Endothelial cell of umbilical vein (primary cell): ENCODE data around the gene TAS2R13. TPM values are rescaled to one million over a fixed set of nuclear protein-coding genes. Genes with fewer than 3 reads are reported as not detected.

Experiments
- BruUV-seq: library from RNA; stranded (reverse); fragments of 400-500 nt; replicated peaks from 2 replicates; lab custom pipeline; 2021; lab: Mats Ljungman, UMichigan
- CTCF ChIA-PET: fragments of 300-600, 350-600 bp; sonication (Branson Sonifier 250); formaldehyde crosslinking; loops from one replicate; lab custom pipeline; 2021; ENCODE audit warnings: antibody characterized with exemption, inconsistent platforms; lab: Charles Lee
- POLR2A ChIA-PET: fragments of 300-600, 350-600 bp; sonication (Branson Sonifier 250); formaldehyde crosslinking; loops from one replicate; lab custom pipeline; 2021; ENCODE audit warnings: antibody characterized with exemption, inconsistent platforms; lab: Charles Lee
- DNase-seq: peaks from one replicate; pipeline ENCODE4 v3.0.0-alpha.2; 2011; ENCODE audit warnings: low read depth, low spot score
- FAIRE-seq: peaks from 2 replicates; lab custom pipeline; 2011; peaks lifted over from hg19 to GRCh38; lab: Jason Lieb, UNC
- H2AFZ ChIP-seq: 2 replicates; pipeline ENCODE4 v1.6.0; 2012; ENCODE audit warnings: low read depth, low read length, control low read depth, inconsistent platforms
- H3K27ac ChIP-seq: 2 replicates; pipeline ENCODE4 v1.5.1; 2011; ENCODE audit warnings: low read depth, mild to moderate bottlenecking, control low read depth, low read length, moderate library complexity; ENCODE audit not compliant: insufficient read depth
- H3K27me3 ChIP-seq, 2 experiments: 2 replicates each; pipeline versions ENCODE4 v1.6.0 to v1.6.1; 2011; ENCODE audit warnings: low read length in 2 of 2, mixed read lengths in 1 of 2; ENCODE audit not compliant: control insufficient read depth in 2 of 2, insufficient read depth in 2 of 2
- H3K36me3 ChIP-seq, 2 experiments: 2 replicates in 1 of 2; 3 replicates in 1 of 2; pipeline ENCODE4 v1.5.1; 2011; ENCODE audit warnings: low read length in 2 of 2, mild to moderate bottlenecking in 1 of 2, moderate library complexity in 1 of 2; ENCODE audit not compliant: control insufficient read depth in 2 of 2, insufficient read depth in 2 of 2; ENCODE audit errors: extremely low read depth in 1 of 2
- H3K4me1 ChIP-seq: 3 replicates; pipeline ENCODE4 v1.5.1; 2011; ENCODE audit warnings: mild to moderate bottlenecking, low read length; ENCODE audit not compliant: control insufficient read depth, insufficient read depth; ENCODE audit errors: extremely low read depth
- H3K4me2 ChIP-seq: 2 replicates; pipeline ENCODE4 v1.6.1; 2011; ENCODE audit warnings: low read length, control low read depth, mixed read lengths; ENCODE audit not compliant: insufficient read depth
- H3K4me3 ChIP-seq, 3 experiments: fragments of 200-600 bp in 1 of 3; sonication (generic), shearing (Covaris generic) in 1 of 3; replicated peaks in 1 of 3; 2 replicates each; pipeline ENCODE4 v1.5.1; 2011 to 2016; ENCODE audit warnings: control low read depth in 3 of 3, low read length in 3 of 3, mild to moderate bottlenecking in 2 of 3, inconsistent platforms in 1 of 3, low read depth in 1 of 3, moderate library complexity in 1 of 3; ENCODE audit not compliant: insufficient read depth in 1 of 3
- H3K79me2 ChIP-seq: 2 replicates; pipeline ENCODE4 v1.6.0; 2012; ENCODE audit warnings: low read length, inconsistent platforms; ENCODE audit not compliant: control insufficient read depth, insufficient read depth
- H3K9ac ChIP-seq: replicated peaks from 2 replicates; pipeline ENCODE3; 2011; ENCODE audit warnings: low read length, control low read depth; ENCODE audit not compliant: insufficient read depth; ENCODE audit errors: extremely low read depth
- H3K9me1 ChIP-seq: replicated peaks from 3 replicates; pipeline ENCODE4 v1.6.0; 2011; ENCODE audit warnings: mild to moderate bottlenecking, low read length; ENCODE audit not compliant: control insufficient read depth, insufficient read depth; ENCODE audit errors: extremely low read depth
- H3K9me3 ChIP-seq: replicated peaks from 2 replicates; pipeline ENCODE4 v1.5.1; 2012; ENCODE audit warnings: low read length, inconsistent platforms; ENCODE audit not compliant: control insufficient read depth, insufficient read depth
- H4K20me1 ChIP-seq: replicated peaks from 2 replicates; pipeline ENCODE3; 2011; ENCODE audit warnings: mild to moderate bottlenecking, low read length; ENCODE audit not compliant: control insufficient read depth, insufficient read depth; ENCODE audit errors: extremely low read depth
- CTCF ChIP-seq, 2 donors: IDR thresholded peaks; 1 replicate in 1 of 2; 2 replicates in 1 of 2; pipeline ENCODE4 v1.5.1; 2011; ENCODE audit warnings: low read length in 2 of 2, mild to moderate bottlenecking in 2 of 2, moderate library complexity in 2 of 2, control low read depth in 1 of 2, inconsistent platforms in 1 of 2, low read depth in 1 of 2; ENCODE audit not compliant: insufficient read depth in 1 of 2; ENCODE audit errors: extremely low read depth in 1 of 2
- EZH2 ChIP-seq: IDR thresholded peaks from 2 replicates; pipeline ENCODE4 v1.6.1; 2012; ENCODE audit warnings: borderline replicate concordance, low read depth, mild to moderate bottlenecking, moderate library complexity, low read length, inconsistent platforms; ENCODE audit not compliant: severe bottlenecking
- FOS ChIP-seq: IDR thresholded peaks from 2 replicates; pipeline ENCODE4 v1.6.1; 2011; ENCODE audit warnings: mild to moderate bottlenecking, low read length, moderate library complexity, borderline replicate concordance; ENCODE audit not compliant: insufficient read depth
- GATA2 ChIP-seq: IDR thresholded peaks from 2 replicates; pipeline ENCODE4 v1.7.0; 2011; ENCODE audit warnings: low read depth, mild to moderate bottlenecking, moderate library complexity, mixed read lengths, low read length; ENCODE audit not compliant: insufficient read length, insufficient read depth
- JUN ChIP-seq: IDR thresholded peaks from 2 replicates; pipeline ENCODE4 v1.6.1; 2011; ENCODE audit warnings: borderline replicate concordance, low read depth; ENCODE audit not compliant: insufficient read length, insufficient read depth
- MAX ChIP-seq: IDR thresholded peaks from 2 replicates; pipeline ENCODE4 v1.6.1; 2011; ENCODE audit not compliant: insufficient read depth, insufficient read length
- MYC ChIP-seq: IDR thresholded peaks from one replicate; pipeline ENCODE4 v1.6.1; 2011; ENCODE audit warnings: mild to moderate bottlenecking, low read depth, low read length
- POLR2A ChIP-seq: IDR thresholded peaks from 2 replicates; pipeline ENCODE4 v1.6.1; 2012; ENCODE audit warnings: low read depth, mild to moderate bottlenecking, control low read depth, low read length
- POLR2AphosphoS5 ChIP-seq: IDR thresholded peaks from 2 replicates; pipeline ENCODE4 v1.6.1; 2012; ENCODE audit warnings: low read depth, mild to moderate bottlenecking, control low read depth, low read length, moderate library complexity; ENCODE audit not compliant: insufficient read depth
- dilution Hi-C: fragments of 300-500 bp; cut with MboI; formaldehyde crosslinking; loops from one replicate; pipeline ENCODE4 v1.15.0; 2019; ENCODE audit warnings: low sequenced_read_pairs; ENCODE audit not compliant: extremely low pct_ligation_motif_present
- intact Hi-C: fragments of 100-400 bp; cut with micrococcal nuclease; formaldehyde crosslinking; loops from one replicate; pipeline ENCODE4 v1.10.0; 2022
- polyA plus RNA-seq, 4 experiments: library from polyadenylated mRNA; depleted of rRNA in 3 of 4; stranded (reverse) in 3 of 4; unstranded in 1 of 4; fragments of >200 nt; gene quantifications; 2 replicates each; pipeline versions ENCODE4 v1.2.1 to v1.2.3, GENCODE V29; 2011 to 2012; ENCODE audit warnings: missing spikeins in 1 of 4
- total RNA-seq: library from RNA; stranded (reverse); gene quantifications from 2 replicates; pipeline ENCODE4 v1.2.3, GENCODE V29; 2021

Gene TAS2R13
- total and polyA plus RNA-seq, 2 donors (not counting 3 experiments of a cell fraction or from before 2014, with no cell fraction given): 0.04 to 1.7 TPM

GRCh38 chr12:10861366-10861765, 48.0 kb downstream of the TAS2R13 start:
- FAIRE-seq: no peak
- dilution Hi-C loops (no loop called here), intact Hi-C loops (no loop called here)
- H3K9me1 ChIP-seq: no peaks in the 10 kb centered on the region
- ChIA-PET POLR2A (no interaction called here), CTCF (no interaction called here)
- no peaks in the 10 kb centered on the region for H3K27me3 ChIP-seq
- no peaks in the 10 kb centered on the region for H3K36me3 ChIP-seq
- H3K4me2 ChIP-seq: no peak overlapping the region
- no peaks in the 10 kb centered on the region for H4K20me1 ChIP-seq
- no peak overlapping the region for H2AFZ ChIP-seq
- no peak overlapping the region for H3K27ac ChIP-seq
- no peaks in the 10 kb centered on the region for H3K9me3 ChIP-seq
- no peaks in the 10 kb centered on the region for H3K79me2 ChIP-seq
- no peaks in the 10 kb centered on the region for H3K4me1 ChIP-seq
- H3K9ac ChIP-seq: no peak overlapping the region
- TF ChIP-seq EZH2 (no peak), FOS (no peak), POLR2A (no peak), MYC (no peak), JUN (no peak), MAX (no peak), GATA2 (no peak), POLR2AphosphoS5 (no peak), CTCF (IDR thresholded peaks at IDR 0.05; ENCODE audit: extremely low read depth in 1 of 2, insufficient read depth in 1 of 2, low read depth in 1 of 2, low read length in 2 of 2) (no peak)
- DNase-seq: no peak
- no TSS peak for BruUV-seq
- no peak overlapping the region for H3K4me3 ChIP-seq

Other genes starting within 250 kb of the TAS2R13 start
- gene STYK1, start 235.5 kb downstream of the TAS2R13 start, total RNA-seq: 14.6 and 15.2 TPM in 2 replicates
- 6.0 and 7.7 TPM in 2 replicates for gene STYK1, start 235.5 kb downstream of the TAS2R13 start, polyA plus RNA-seq
- gene YBX3, start 186.2 kb downstream of the TAS2R13 start, total RNA-seq: 411 and 441 TPM in 2 replicates
- 99.3 and 137 TPM in 2 replicates for gene YBX3, start 186.2 kb downstream of the TAS2R13 start, polyA plus RNA-seq
- gene TAS2R7, start 106.9 kb downstream of the TAS2R13 start, total RNA-seq: not detected in 2 replicates
- not detected in 2 replicates for gene TAS2R7, start 106.9 kb downstream of the TAS2R13 start, polyA plus RNA-seq
- not detected in 2 replicates for gene TAS2R8, start 102.3 kb downstream of the TAS2R13 start, total RNA-seq
- gene TAS2R8, start 102.3 kb downstream of the TAS2R13 start, polyA plus RNA-seq: not detected in 2 replicates
- gene TAS2R9, start 99.4 kb downstream of the TAS2R13 start, total RNA-seq: not detected in 2 replicates
- gene TAS2R9, start 99.4 kb downstream of the TAS2R13 start, polyA plus RNA-seq: not detected in 2 replicates
- 0.66 TPM in 1 of 2 replicates, not detected in the other for gene TAS2R10, start 83.2 kb downstream of the TAS2R13 start, total RNA-seq
- gene TAS2R10, start 83.2 kb downstream of the TAS2R13 start, polyA plus RNA-seq: 0.11 and 0.22 TPM in 2 replicates
- gene PRR4, start 60.1 kb downstream of the TAS2R13 start, total RNA-seq: 2.4 and 2.8 TPM in 2 replicates
- gene PRR4, start 60.1 kb downstream of the TAS2R13 start, polyA plus RNA-seq: 2.4 and 2.6 TPM in 2 replicates
- 16.2 and 17.0 TPM in 2 replicates for gene PRH1, start 25.3 kb downstream of the TAS2R13 start, total RNA-seq
- 2.2 and 2.3 TPM in 2 replicates for gene PRH1, start 25.3 kb downstream of the TAS2R13 start, polyA plus RNA-seq
- gene PRH2, start 19.7 kb upstream of the TAS2R13 start, total RNA-seq: not detected in 2 replicates
- 0.21 TPM in 1 of 2 replicates, not detected in the other for gene PRH2, start 19.7 kb upstream of the TAS2R13 start, polyA plus RNA-seq
- 3.0 and 4.2 TPM in 2 replicates for gene TAS2R14, start 29.7 kb upstream of the TAS2R13 start, total RNA-seq
- 0.76 and 0.91 TPM in 2 replicates for gene TAS2R14, start 29.7 kb upstream of the TAS2R13 start, polyA plus RNA-seq
- 1.5 and 1.6 TPM in 2 replicates for gene TAS2R50, start 77.3 kb upstream of the TAS2R13 start, total RNA-seq
- gene TAS2R50, start 77.3 kb upstream of the TAS2R13 start, polyA plus RNA-seq: 0.12 TPM in 1 of 2 replicates, not detected in the other
- gene TAS2R20, start 88.7 kb upstream of the TAS2R13 start, total RNA-seq: 2.2 and 3.3 TPM in 2 replicates
- 0.30 and 0.48 TPM in 2 replicates for gene TAS2R20, start 88.7 kb upstream of the TAS2R13 start, polyA plus RNA-seq
- 3.1 and 4.1 TPM in 2 replicates for gene TAS2R19, start 113.1 kb upstream of the TAS2R13 start, total RNA-seq
- gene TAS2R19, start 113.1 kb upstream of the TAS2R13 start, polyA plus RNA-seq: 0.12 and 0.29 TPM in 2 replicates
- 3.2 and 4.3 TPM in 2 replicates for gene TAS2R31, start 121.8 kb upstream of the TAS2R13 start, total RNA-seq
- 0.12 TPM in 1 of 2 replicates, not detected in the other for gene TAS2R31, start 121.8 kb upstream of the TAS2R13 start, polyA plus RNA-seq
- 1.4 and 2.4 TPM in 2 replicates for gene TAS2R46, start 152.7 kb upstream of the TAS2R13 start, total RNA-seq
- 0.14 TPM in 1 of 2 replicates, not detected in the other for gene TAS2R46, start 152.7 kb upstream of the TAS2R13 start, polyA plus RNA-seq
- gene TAS2R43, start 182.8 kb upstream of the TAS2R13 start, total RNA-seq: 0.88 and 1.8 TPM in 2 replicates
- gene TAS2R43, start 182.8 kb upstream of the TAS2R13 start, polyA plus RNA-seq: 0.07 TPM in 1 of 2 replicates, not detected in the other
- 3.7 and 5.2 TPM in 2 replicates for gene TAS2R30, start 225.1 kb upstream of the TAS2R13 start, total RNA-seq
- 0.26 and 0.33 TPM in 2 replicates for gene TAS2R30, start 225.1 kb upstream of the TAS2R13 start, polyA plus RNA-seq